ENCODE data around the gene SOST.

DNA sequence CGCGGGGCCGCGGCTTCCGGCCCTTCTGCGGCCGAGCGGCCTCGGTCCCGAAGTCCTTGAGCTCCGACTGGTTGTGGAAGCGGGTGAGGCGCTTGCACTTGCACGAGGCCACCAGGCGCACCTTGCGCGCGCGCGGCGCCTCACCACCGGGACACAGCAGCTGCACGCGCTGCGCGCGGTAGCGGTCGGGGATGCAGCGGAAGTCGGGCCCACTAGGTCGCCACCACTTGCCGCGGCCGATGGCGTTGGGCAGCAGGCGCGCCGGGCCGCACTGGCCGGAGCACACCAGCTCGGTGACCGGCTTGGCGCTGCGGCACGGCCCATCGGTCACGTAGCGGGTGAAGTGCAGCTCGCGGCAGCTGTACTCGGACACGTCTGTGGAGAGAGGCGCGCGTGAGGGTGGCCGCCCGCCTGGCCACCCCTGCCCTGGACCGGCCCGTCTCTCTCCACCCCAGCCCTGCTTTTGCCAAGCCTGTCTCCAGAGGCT, 3.2 kb downstream of the SOST start:
- TF ChIP-seq, protein P1, sequence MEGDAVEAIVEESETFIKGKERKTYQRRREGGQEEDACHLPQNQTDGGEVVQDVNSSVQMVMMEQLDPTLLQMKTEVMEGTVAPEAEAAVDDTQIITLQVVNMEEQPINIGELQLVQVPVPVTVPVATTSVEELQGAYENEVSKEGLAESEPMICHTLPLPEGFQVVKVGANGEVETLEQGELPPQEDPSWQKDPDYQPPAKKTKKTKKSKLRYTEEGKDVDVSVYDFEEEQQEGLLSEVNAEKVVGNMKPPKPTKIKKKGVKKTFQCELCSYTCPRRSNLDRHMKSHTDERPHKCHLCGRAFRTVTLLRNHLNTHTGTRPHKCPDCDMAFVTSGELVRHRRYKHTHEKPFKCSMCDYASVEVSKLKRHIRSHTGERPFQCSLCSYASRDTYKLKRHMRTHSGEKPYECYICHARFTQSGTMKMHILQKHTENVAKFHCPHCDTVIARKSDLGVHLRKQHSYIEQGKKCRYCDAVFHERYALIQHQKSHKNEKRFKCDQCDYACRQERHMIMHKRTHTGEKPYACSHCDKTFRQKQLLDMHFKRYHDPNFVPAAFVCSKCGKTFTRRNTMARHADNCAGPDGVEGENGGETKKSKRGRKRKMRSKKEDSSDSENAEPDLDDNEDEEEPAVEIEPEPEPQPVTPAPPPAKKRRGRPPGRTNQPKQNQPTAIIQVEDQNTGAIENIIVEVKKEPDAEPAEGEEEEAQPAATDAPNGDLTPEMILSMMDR (conservative IDR thresholded peaks at IDR 0.05 in 1 of 2, IDR thresholded peaks at IDR 0.05 in 1 of 2; ENCODE audit: low read depth in 1 of 2, low read length in 2 of 2), result no peak
- peak; percentile 62 for TF ChIP-seq EZH2 (IDR thresholded peaks at IDR 0.05; ENCODE audit: low read length, missing control alignments)

Measured in fibroblast of lung (primary cell).